ENCODE results near the gene MEX3C.

Gene MEX3C

DNA sequence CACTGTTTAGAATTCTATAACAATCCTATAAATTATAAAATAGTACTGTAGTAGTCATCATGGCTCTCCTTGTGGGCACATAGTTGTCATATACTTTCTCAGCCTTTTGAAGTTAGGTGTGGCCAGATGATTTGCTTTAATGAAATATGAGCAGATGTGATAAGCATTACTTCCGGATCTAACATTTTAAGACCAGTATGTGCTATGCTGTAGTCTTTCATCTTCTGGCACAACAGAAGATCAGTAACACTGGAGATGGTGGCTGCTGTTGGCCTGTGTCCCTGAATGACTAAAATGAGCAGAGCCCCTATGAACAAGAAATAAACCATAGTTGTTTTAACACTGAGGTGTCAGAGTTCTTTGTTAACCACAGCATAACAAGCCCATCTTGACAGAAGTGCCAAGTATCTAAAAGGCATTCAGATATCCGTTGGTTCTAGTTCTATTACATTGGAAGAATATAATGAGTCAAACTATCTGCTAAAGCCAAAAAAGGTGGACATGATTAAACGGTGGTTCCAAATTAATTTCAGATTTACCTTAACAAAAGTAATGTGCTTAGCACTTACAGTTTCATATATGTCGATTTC lies 6.3 kb downstream of the MEX3C start:
- no peak for DNase-seq

DNA sequence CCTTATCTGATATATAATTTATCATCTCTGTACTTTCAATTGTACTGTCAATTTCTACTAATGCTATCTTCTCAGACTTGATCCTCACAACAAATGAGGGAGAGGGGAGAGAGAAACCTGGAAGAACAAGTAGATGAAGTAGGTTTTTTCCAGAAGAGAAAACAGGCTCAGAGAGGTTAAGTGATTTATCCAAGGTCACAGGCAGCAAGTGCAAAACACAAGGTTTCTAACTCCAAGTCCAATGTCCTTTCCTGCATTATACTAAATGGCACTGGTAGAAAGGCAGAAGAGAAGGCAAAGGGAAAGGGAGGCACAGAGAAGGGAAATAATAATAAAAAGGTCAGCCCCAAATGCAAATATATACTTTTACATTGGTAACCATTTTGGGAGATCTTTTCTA lies 7.5 kb downstream of the MEX3C start:
- DNase-seq: no peak

DNA sequence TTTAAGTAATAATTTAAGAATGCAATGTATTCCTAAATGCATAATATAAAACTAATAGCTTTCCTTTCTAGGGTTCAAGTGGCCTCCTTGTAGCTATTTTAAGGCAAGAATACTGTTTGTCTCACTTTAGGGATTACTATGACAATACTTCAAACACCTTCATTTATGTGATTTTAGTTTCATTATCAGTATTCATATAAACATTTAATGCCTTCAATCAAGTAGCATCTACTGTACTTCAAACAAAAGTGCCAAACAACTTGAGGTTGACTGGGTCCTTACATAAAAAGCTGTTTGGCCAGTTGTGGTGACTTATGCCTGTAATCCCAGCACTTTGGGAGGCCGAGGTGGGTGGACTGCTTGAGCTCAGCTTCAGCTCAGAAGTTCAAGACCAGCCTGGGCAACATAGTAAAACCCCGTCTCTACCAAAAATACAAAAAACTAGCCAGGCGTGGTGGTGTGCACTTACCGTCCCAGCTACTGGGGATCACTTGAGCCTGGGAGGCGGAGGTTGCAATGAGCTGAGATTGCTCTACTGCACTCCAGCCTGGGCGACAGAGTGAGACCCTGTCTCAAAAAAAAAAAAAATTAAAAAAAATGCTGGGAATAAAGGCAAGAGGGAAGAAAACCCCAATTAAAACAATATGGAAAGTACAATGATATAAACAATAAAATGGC lies 9.3 kb downstream of the MEX3C start:
- peak; percentile 44 for DNase-seq

DNA sequence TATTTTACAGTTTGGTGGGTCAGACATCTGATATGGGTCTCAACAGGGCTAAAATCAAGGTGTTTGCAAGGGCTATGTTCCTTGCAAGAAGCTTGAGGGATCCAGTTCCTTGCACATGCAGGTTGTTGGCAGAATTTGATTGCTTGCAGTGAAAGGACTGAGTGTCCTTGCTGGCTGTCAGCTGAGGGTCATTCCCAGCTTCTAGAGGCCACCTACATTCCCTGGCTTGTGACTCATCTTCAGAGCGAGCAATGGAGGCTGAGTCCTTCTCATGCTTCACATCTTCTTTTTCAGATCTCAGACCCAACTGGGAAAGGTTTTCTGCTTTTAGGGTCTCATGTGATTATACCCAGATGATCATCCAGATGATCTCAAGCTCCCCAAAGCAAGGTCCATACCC lies 12.4 kb downstream of the MEX3C start:
- no peak for DNase-seq

DNA sequence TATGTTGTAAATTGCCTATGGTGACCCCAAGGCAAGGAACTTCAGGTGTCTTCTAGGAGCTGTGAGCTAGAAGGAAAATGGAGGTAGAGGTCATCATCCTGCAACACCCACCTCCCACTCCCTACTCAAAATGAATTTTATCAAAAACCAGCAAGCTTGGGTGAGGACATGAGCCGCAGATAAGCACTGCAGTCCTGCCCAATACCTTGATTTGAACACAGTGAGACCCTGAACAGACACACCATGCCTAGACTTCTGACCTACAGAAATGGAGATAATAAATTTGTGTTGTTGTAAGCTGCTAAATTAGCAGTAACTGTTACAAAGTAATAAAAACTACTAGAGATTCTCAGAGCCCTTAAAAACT lies 13.4 kb downstream of the MEX3C start:
- DNase-seq: no peak

DNA sequence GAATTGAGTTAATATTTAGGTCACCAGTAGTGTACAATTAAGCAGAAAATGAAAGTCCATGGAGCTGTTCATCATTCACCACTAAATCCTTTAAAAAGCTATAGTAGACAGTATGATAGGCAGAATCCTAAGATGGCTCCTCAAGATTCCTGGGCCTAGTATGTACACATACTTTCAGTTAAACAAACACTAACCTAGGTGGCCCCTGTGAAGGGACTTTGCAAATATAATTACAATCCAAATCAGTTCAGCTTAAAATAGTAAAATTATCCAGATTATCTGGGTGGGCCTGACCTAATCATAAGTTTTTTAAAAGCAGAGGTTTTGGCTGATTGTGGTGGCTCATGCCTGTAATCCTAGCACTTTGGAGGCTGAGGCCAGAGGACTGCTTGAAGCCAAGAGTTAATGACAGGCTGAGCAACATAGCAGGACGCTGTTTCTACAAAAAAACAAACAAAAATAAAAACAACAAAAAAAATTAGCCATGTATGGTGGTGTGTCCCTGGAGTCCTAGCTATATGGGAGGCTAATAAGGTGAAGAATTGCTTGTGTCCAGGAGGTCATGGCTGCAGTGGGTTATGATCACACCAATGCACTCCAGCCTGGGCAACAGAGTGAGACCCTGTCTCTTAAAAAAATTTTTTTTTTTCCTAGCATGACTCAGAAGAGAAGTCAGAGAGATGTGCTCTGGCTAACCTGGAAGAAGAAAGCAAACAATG lies 13.9 kb downstream of the MEX3C start:
- DNase-seq: no peak

DNA sequence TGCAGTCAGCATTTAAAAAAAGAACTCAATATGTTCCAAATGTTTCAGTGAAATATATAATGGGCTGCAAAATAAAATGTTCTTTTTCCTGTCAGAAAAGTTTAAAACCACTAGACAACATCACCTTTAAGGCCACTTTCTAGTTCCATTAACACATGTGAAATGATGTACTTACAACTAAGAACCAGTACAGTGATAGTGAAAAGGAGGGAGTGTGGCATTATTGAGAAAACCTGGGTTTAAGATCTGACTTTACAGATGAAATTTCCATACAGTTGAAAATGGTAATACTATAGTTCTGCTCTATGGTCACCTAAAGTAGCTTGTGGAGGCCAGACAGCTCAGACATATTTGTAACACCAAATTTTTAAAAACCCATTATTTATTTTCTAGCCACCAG lies 14.7 kb downstream of the MEX3C start:
- no peak for DNase-seq

DNA sequence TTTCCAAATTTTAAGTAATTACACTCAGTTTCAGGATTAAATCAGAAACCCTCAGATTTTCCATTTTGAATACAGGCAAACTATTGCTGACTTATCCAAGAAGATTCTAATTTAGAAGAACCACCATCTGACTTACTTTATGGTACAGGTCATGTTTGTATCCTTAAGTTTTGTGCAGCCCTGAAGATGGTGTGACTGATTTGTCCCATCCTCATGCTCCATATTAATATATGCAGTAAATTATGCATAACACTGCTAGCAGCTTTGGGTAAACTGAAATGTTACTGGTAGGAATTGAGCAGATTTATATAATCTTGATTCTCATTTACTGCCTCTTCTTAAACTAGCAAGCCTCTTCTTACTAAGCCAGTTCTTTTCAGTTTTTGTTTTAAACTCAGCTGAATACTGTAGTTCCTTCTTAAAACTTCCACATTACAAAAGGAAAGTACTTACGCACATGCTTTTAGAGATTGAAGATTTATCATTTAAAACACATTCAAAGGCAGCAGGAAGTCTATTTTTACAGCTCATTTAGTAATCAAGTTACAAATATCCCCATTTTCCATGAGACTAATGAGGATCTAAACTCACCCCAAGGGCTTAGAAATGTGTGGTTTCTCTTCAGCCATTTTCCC lies 25.7 kb downstream of the MEX3C start:
- no peak for DNase-seq

DNA sequence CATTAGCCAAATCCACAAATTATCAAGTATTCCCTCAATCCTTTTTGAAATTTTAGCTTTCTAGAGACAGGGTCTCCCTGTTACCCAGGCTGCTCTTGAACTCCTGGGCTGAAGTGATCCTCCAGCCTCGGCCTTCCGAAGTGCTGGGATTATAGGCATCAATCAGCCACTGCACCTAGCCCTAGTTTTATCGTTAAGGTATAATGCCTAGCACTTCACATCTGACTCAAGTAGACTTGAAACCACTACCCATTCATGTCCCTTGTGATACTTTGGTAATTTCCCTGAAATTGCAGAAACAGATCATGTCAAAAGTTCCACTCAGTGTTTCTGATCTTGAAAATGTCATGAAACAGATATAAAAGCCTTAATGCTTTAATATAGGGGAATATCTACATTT lies 26.3 kb downstream of the MEX3C start:
- no peak for DNase-seq

DNA sequence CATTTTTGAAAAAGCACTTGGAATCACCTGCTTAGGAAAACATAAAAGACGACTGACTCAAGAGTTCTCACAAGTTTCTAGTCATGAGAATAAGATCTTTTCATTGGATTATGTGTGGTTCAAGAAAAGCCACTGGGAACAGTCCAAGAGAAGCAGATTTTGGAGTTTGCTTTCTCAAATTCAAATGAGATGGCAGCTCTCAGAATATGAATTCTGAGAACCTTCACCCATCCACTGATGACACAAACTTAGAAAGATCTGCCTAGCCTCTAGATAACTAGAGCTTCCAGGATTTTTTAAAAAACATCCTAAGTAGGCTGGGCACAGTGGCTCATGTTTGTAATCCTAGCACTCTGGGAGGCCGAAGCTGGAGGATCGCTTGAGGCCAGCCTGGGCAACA lies 26.8 kb downstream of the MEX3C start:
- no peak for DNase-seq

DNA sequence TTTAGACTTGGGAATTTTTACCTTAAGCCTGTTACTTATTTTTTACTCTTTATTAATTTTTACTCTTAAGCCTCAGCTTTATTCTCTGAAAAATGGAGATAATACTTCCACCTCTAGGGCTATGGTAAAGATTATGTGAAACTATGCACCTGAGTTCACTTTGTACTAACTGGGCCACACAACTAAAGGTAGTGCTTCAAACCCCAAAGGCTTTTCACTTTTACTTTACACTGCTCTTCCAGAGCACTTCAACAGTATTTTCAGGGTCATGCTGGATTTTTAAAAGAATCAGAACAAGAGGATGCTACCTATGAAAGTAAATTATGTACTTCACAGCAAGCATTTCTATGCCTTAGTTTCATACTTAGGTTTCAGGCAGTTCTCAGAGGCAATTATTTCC lies 27.8 kb downstream of the MEX3C start:
- no peak for DNase-seq

DNA sequence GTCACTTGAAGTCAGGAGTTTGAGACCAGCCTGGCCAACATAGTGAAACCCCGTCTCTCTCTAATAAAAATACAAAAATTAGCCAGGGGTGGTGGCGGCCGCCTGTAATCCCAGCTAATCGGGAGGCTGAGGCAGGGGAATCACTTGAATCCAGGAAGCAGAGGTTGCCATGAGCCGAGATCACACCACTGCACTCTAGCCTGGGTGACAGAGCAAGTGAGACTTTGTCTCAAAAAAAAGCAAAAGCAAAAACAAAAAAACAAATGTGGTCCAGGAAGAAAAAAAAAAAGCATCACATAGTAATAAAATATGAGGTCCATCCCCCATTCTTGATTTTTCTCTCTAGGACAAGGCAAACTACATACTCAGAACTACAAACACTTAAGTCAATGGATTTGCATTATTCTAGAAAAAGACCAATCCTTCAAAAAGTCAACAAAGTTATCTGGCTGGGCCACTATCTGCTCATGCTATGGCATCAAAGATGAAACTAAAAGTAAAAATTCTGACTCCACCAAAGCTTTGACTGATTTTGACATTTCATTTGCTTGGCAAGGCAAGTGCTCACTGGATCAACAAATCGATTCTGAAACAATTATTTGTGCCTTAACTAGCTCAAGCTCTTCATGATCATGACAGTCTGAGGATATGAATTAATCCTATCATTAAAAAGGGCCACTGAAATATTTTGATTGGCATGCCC lies 28.4 kb downstream of the MEX3C start:
- DNase-seq: no peak

DNA sequence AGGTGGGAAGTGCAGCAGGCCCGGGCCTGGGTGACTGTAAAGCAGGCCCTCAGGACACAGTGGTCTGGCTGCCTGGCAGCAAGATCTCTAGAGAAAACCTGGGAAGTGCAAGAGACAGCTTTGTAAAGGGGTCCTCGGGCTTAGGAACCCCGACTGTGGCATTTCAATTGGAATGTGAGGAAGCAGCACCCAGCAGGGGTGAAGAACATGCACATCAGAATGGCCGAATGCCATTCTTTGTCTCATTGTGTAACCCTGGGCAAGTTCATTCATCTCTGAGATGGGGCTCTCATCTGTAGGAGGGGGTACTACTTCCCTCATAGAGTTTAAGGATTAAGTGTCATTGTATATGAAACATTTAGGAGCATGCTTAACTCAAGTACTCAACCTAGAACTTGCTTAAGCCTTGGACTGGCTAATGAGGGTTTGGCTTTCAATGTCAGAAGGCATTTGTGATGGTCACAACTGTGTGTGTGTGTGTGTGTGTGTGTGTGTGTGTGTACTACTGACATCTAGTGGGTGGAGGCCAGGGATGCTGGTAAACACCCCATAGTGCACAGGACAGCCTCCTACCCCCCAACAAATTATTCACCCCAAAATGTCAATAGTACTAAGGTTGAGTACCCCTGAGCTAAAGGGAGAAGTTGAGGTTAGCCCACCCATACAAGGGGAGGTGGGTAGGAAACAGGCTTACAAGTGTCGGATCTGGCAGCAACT lies 29.3 kb downstream of the MEX3C start:
- peak; percentile 22 for DNase-seq

DNA sequence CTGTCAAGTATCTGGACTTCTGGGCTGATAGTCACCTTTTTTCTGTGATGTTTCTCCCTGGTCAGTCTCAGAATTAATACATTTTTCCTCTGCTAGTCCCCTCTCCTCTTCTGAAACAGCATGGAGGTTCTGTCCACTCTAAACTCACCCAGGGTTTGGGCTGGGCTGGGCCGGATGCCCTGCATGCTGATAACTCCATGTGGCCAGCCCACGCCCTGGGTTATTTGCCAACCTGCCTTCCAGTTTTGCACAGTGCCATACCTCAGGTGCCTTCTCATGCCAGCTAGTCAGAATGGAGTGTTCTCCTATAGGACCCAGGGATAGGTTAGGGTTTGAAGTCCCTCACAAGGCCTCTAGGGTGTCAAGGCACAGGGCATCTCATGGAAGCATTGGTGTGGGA lies 32.2 kb downstream of the MEX3C start:
- DNase-seq: no peak

DNA sequence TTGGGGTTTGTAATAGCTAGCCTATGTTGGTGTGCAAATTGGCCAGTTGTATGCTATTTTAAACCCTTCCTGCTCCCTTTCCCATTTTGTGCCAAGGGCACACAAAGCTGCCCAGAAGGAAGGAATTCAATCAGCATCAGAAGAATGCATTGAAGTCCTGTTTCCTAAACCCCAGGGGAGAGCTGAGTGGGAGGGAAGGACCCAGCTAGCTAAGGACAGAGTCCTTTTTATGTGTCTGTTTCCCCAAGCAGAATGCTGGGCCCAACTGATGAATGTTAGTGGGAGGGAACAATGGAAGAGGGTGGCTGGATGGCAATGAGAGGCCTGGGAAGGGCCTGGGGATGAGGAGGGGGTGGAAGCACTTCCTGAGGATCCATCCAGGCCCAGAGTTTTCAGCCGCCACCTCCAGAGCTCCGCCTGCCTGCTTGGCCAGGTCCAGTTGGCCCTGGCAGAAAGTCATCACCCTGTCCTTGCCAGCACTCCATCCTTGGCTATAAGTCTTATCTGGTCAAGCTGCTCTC lies 32.7 kb downstream of the MEX3C start:
- DNase-seq: no peak

DNA sequence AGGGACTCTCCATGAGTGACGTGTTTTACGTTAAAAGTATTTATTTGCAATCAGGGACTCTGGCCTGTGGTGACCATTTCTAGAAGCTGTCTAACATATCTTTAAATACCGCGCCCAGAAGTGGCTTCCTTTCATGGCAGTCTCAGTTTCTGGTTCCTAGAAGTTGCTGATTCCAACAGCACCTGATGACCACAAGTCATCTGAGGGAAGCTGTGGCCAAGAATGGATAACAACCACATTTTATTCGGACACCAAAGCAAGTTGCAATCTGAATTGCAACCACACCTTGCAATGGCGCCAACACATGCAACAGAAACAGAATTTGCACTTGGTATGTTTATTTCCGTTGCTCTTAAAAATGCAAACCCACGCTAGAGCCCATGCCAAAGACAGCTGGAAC lies 33.1 kb downstream of the MEX3C start:
- DNase-seq: no peak

DNA sequence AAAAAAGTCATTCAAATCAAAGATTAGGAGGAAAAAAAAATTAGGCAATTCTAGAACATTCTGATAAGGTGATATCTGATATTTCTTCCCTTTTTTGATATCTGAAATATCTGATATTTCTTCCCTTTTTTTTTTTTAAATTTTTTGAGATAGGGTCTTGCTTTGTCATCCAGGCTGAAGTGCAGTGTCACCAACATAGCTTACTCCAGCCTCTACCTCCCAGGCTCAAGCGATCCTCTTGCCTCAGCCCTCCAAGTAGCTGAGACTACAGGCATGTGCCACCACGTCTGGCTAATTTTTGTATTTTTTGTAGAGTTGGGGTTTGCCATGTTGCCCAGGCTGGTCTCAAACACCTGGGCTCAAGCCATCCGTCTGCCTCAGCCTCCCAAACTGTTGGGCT lies 33.9 kb downstream of the MEX3C start:
- DNase-seq: no peak

DNA sequence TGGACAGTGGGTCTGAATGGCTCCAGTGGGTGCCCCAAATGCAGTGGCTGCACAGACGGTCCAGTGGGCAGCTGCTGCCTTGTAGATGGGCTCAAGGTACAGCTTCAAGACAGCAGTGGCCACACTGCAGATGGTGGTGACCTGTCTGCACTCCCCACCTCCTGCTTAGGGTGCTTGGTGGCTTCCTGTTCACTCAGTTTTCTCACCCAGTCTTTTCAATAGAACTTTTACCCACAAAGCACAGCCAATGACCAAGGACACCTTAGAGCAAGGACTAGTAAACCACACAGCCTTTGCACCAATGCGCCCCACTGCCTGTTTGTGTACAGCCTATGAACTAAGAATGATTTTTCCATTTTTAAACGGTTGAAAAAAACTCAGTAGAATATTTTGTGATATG lies 34.9 kb downstream of the MEX3C start:
- DNase-seq: no peak

DNA sequence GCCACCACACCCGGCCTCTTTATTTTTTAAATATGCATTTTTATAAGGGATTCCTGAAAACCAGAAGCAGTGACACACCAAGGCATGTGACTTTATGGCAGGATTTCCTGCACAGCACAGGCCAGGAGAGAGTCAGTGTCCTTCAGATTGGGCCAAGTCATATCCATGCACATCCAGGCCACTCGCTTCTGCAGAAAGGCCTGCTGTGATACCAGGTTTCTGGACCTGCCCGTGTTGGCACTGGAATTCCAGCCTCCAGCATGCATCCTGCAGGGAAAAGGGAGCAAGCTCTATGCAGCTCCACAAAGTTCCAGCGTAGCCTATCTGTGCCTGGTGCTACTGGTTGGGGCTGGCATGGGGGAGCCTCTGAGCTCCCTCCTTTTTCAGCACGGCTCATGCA lies 36.8 kb downstream of the MEX3C start:
- no peak for DNase-seq

DNA sequence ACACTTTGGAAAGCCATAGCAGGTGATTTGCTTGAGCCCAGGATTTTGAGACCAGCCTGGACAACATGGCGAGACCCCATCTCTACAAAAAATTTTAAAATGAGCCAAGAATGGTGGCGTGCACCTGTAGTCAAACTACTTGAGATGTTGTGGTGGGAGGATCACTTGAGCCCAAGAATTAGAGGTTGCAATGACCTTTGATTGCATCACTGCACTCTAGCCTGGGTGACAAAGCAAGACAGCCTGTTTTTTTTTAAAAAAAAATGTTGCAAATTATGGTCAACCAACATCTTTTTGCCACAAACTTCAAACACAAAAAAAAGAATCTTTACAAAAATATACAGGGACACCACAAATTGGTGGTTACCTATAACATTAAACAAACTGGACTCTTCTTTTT lies 40.3 kb downstream of the MEX3C start:
- no peak for DNase-seq

DNA sequence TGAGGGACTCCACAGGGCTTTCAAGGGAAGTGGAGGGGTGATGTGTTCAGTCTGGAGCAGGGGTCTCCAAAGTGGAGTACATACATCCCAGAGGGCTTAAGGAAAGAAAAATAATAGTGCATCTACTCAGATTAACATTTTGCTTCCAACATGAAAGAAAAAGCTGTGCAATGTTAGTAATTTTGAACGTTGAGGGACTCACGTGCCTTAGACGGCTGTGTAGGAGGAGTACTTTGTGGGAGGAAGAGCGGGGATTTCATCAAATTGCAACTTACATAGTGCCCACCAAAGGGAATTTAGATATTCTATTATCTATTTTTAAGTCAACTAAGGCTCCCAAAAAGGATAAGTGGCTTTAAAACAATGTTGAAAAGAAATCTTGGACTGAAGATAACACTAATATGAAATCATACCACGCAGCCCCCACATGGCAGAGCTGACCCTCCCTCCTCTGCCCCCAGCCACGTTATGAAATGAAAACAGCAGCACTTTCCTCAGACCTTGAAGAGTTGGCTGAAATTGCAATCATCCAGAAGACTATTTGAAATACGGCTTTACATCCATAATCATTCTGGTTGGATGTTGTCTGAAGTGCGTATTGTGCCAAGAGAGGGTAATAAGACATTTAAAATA lies 42.9 kb downstream of the MEX3C start:
- no peak for DNase-seq

Data from DMS53 (cell line).